ENCODE data around the gene LRRC32.

GRCh38 chr11:76717816-76718215 is 47.3 kb upstream of the LRRC32 start:
- TF ChIP-seq CTCF (conservative IDR thresholded peaks at IDR 0.05; ENCODE audit: low read depth, low read length) (no peak), RFX5 (IDR thresholded peaks at IDR 0.05; ENCODE audit: low read depth, low read length) (no peak), RAD21 (IDR thresholded peaks at IDR 0.05; ENCODE audit: low read length) (no peak), POLR2A (IDR thresholded peaks at IDR 0.05; ENCODE audit: low read depth, low read length) (no peak)

Measured in IMR-90 (cell line).